ENCODE data around the gene GATM. TPM values are rescaled to one million over a fixed set of nuclear protein-coding genes. Genes with fewer than 3 reads are reported as not detected.

GATM gene
- total and polyA plus RNA-seq, 2 of the 4 experiments (the other 2 are of a cell fraction), result 0.10 to 0.18 TPM

GRCh38 chr15:45343258-45343860 lies 35.0 kb downstream of the GATM start:
- Histone ChIP-seq H2AK9ac (replicated peaks; ENCODE audit: low read depth, low read length, poor library complexity) (no peak overlapping the region), H3K4ac (ENCODE audit: low read depth, low read length) (no peak overlapping the region), H3K18ac (ENCODE audit: low read depth, low read length) (no peak overlapping the region), H2BK15ac (ENCODE audit: low read depth, low read length) (no peak overlapping the region), H3K9ac (ENCODE audit: low read depth, low read length) (no peak overlapping the region), H4K8ac (ENCODE audit: low read depth in 2 of 2, low read length in 2 of 2) (no peak overlapping the region), H2AK5ac (ENCODE audit: low read depth, low read length) (no peak overlapping the region), H3K36me3 (ENCODE audit: control insufficient read depth, insufficient read depth, low read length) (no peaks in the 10 kb centered on the region), H3K27me3 (ENCODE audit: control insufficient read depth, insufficient read depth, low read length) (no peaks in the 10 kb centered on the region; the same call in 1 of the 2 replicates), H2BK5ac (ENCODE audit: low read depth, low read length, poor library complexity, severe bottlenecking) (no peak overlapping the region), H3K27ac (ENCODE audit: insufficient read depth, low read length) (no peak overlapping the region), H3K4me2 (ENCODE audit: low read depth, low read length) (no peak overlapping the region), H2BK20ac (ENCODE audit: low read depth, low read length) (no peak overlapping the region), H3K4me1 (ENCODE audit: control insufficient read depth, insufficient read depth, low read length) (no peaks in the 10 kb centered on the region), H3K23ac (ENCODE audit: low read depth, low read length) (no peak overlapping the region), H3K14ac (replicated peaks; ENCODE audit: low read depth, low read length) (no peak overlapping the region), H2BK120ac (ENCODE audit: low read depth, low read length) (no peak overlapping the region), H4K20me1 (ENCODE audit: insufficient read depth, low read length) (no peaks in the 10 kb centered on the region), H4K91ac (ENCODE audit: insufficient read depth, low read depth, low read length) (no peak overlapping the region), H4K5ac (ENCODE audit: low read depth, low read length) (no peak overlapping the region), H2AFZ (replicated peaks; ENCODE audit: low read length, poor library complexity) (no peak overlapping the region), H3K9me3 (ENCODE audit: control insufficient read depth, insufficient read depth, low read length) (no peaks in the 10 kb centered on the region), H3K9me1 (ENCODE audit: insufficient read depth, low read length) (no peaks in the 10 kb centered on the region), H3K4me3 (ENCODE audit: insufficient read depth, low read depth, low read length) (no peak overlapping the region), H3K79me1 (ENCODE audit: low read depth in 1 of 2, low read length in 2 of 2) (no peaks in the 10 kb centered on the region), H3K56ac (ENCODE audit: extremely low read depth, insufficient read depth, low read length) (no peak overlapping the region)
- ChIA-PET CTCF (no interaction called here), POLR2A (ENCODE audit: unreplicated experiment) (no interaction called here)
- WGBS, 2 experiments (ENCODE audit: extremely low coverage in 2 of 2, insufficient read length in 1 of 2), result no CpG with 5 or more reads among the region's 2 CpGs
- intact Hi-C loops (cut with micrococcal nuclease), result no loop called here
- ATAC-seq (ENCODE audit: low read depth), result no peak
- dilution Hi-C loops (cut with HindIII; ENCODE audit: low sequenced_read_pairs, unreplicated experiment), result no loop called here
- no TSS peak for BruUV-seq (replicated peaks)
- DNase-seq, result no peak
- in situ Hi-C loops (cut with MboI; ENCODE audit: low sequenced_read_pairs), result no loop called here
- no peak for TF ChIP-seq POLR2A (IDR thresholded peaks at IDR 0.05; ENCODE audit: low read depth, low read length)
